IMR-90 (cell line): ENCODE data around the gene VILL. TPM values are rescaled to one million over a fixed set of nuclear protein-coding genes. Genes with fewer than 3 reads are reported as not detected.

ENCODE experiments used
- ATAC-seq: fragments of 200-7000 bp; cut with Tn5 transposase; 2 replicates; pipeline ENCODE4 v1.9.1; 2020; ENCODE audit warnings: low read depth, mild to moderate bottlenecking, moderate library complexity
- BruUV-seq: library from RNA; stranded (reverse); fragments of 400-500 nt; replicated peaks from 2 replicates; lab custom pipeline; 2021; lab: Mats Ljungman, UMichigan
- CTCF ChIA-PET: fragments of 300-600 bp; formaldehyde crosslinking; extraction: SDS; loops from one replicate; lab custom pipeline; 2021; ENCODE audit warnings: antibody characterized with exemption; lab: Yijun Ruan, JAX
- POLR2A ChIA-PET: fragments of 300-600 bp; sonication (Branson Sonifier 250); formaldehyde crosslinking; loops from one replicate; lab custom pipeline; 2022; ENCODE audit warnings: antibody characterized with exemption; ENCODE audit not compliant: unreplicated experiment; lab: Charles Lee
- DNase-seq: peaks from one replicate; pipeline ENCODE4 v3.0.0; 2013
- H2AFZ ChIP-seq: replicated peaks from 2 replicates; pipeline ENCODE3; 2013; ENCODE audit warnings: low read length, mild to moderate bottlenecking; ENCODE audit not compliant: poor library complexity
- H2AK5ac ChIP-seq: 2 replicates; pipeline ENCODE4 v1.6.1; 2013; ENCODE audit warnings: low read depth, low read length, inconsistent platforms
- H2AK9ac ChIP-seq: replicated peaks from 2 replicates; pipeline ENCODE3; 2013; ENCODE audit warnings: mild to moderate bottlenecking, low read depth, low read length, moderate library complexity; ENCODE audit not compliant: poor library complexity
- H2BK120ac ChIP-seq: 2 replicates; pipeline ENCODE4 v1.6.1; 2013; ENCODE audit warnings: low read depth, low read length, inconsistent platforms
- H2BK15ac ChIP-seq: 3 replicates; pipeline ENCODE4 v1.6.1; 2013; ENCODE audit warnings: low read depth, low read length, inconsistent platforms
- H2BK20ac ChIP-seq: 2 replicates; pipeline ENCODE4 v1.6.1; 2013; ENCODE audit warnings: low read depth, mild to moderate bottlenecking, inconsistent platforms, low read length, moderate library complexity
- H2BK5ac ChIP-seq: 2 replicates; pipeline ENCODE4 v1.6.1; 2013; ENCODE audit warnings: mild to moderate bottlenecking, low read depth, low read length, inconsistent platforms; ENCODE audit not compliant: poor library complexity, severe bottlenecking
- H3K14ac ChIP-seq: replicated peaks from 2 replicates; pipeline ENCODE4 v1.6.1; 2013; ENCODE audit warnings: low read depth, low read length, inconsistent platforms
- H3K18ac ChIP-seq: 2 replicates; pipeline ENCODE4 v1.6.1; 2013; ENCODE audit warnings: low read depth, low read length, control low read depth
- H3K23ac ChIP-seq: 2 replicates; pipeline ENCODE4 v1.6.1; 2013; ENCODE audit warnings: low read depth, low read length, inconsistent platforms
- H3K27ac ChIP-seq: 2 replicates; pipeline ENCODE4 v1.5.1; 2013; ENCODE audit warnings: mild to moderate bottlenecking, control low read depth, low read length; ENCODE audit not compliant: insufficient read depth
- H3K27me3 ChIP-seq: 2 replicates; pipeline ENCODE4 v1.6.1; 2013; ENCODE audit warnings: low read length; ENCODE audit not compliant: control insufficient read depth, insufficient read depth
- H3K36me3 ChIP-seq: 2 replicates; pipeline ENCODE4 v1.6.1; 2013; ENCODE audit warnings: low read length, mixed read lengths; ENCODE audit not compliant: control insufficient read depth, insufficient read depth
- H3K4ac ChIP-seq: 2 replicates; pipeline ENCODE4 v1.6.1; 2013; ENCODE audit warnings: low read depth, low read length, inconsistent platforms
- H3K4me1 ChIP-seq: 2 replicates; pipeline ENCODE4 v1.6.1; 2013; ENCODE audit warnings: low read length, mixed read lengths; ENCODE audit not compliant: control insufficient read depth, insufficient read depth
- H3K4me2 ChIP-seq: 2 replicates; pipeline ENCODE4 v1.6.1; 2013; ENCODE audit warnings: low read depth, mild to moderate bottlenecking, control low read depth, low read length, moderate library complexity
- H3K4me3 ChIP-seq: 2 replicates; pipeline ENCODE4 v1.5.1; 2013; ENCODE audit warnings: low read depth, mild to moderate bottlenecking, control low read depth, low read length, moderate library complexity; ENCODE audit not compliant: insufficient read depth
- H3K56ac ChIP-seq: 2 replicates; pipeline ENCODE4 v1.6.1; 2013; ENCODE audit warnings: low read length, inconsistent platforms; ENCODE audit not compliant: insufficient read depth; ENCODE audit errors: extremely low read depth
- H3K79me1 ChIP-seq, 2 experiments: 2 replicates each; pipeline ENCODE4 v1.6.1; 2013; ENCODE audit warnings: low read length in 2 of 2, inconsistent platforms in 1 of 2, low read depth in 1 of 2
- H3K9ac ChIP-seq: 2 replicates; pipeline ENCODE4 v1.6.1; 2013; ENCODE audit warnings: low read depth, low read length, control low read depth
- H3K9me1 ChIP-seq: 2 replicates; pipeline ENCODE4 v1.6.1; 2013; ENCODE audit warnings: low read length, inconsistent platforms; ENCODE audit not compliant: insufficient read depth
- H3K9me3 ChIP-seq: 2 replicates; pipeline ENCODE4 v1.6.1; 2013; ENCODE audit warnings: low read length; ENCODE audit not compliant: control insufficient read depth, insufficient read depth
- H4K20me1 ChIP-seq: 2 replicates; pipeline ENCODE4 v1.6.1; 2013; ENCODE audit warnings: low read length, inconsistent platforms; ENCODE audit not compliant: insufficient read depth
- H4K5ac ChIP-seq: 2 replicates; pipeline ENCODE4 v1.6.1; 2013; ENCODE audit warnings: mild to moderate bottlenecking, low read depth, low read length, control low read depth
- H4K8ac ChIP-seq, 2 experiments: 2 replicates each; pipeline ENCODE4 v1.6.1; 2013; ENCODE audit warnings: low read depth in 2 of 2, low read length in 2 of 2, control low read depth in 1 of 2, inconsistent platforms in 1 of 2
- H4K91ac ChIP-seq: 2 replicates; pipeline ENCODE4 v1.6.1; 2013; ENCODE audit warnings: low read depth, low read length, inconsistent platforms; ENCODE audit not compliant: insufficient read depth
- BHLHE40 ChIP-seq: fragments of 150-350 bp; IDR thresholded peaks from 2 replicates; pipeline ENCODE4 v1.6.1; 2016; ENCODE audit warnings: mild to moderate bottlenecking, low read depth, low read length
- CTCF ChIP-seq: conservative IDR thresholded peaks from 2 replicates; pipeline ENCODE4 v1.5.1; 2012; ENCODE audit warnings: mild to moderate bottlenecking, low read depth, low read length, improper control_type of control experiment
- RCOR1 ChIP-seq: IDR thresholded peaks from 2 replicates; pipeline ENCODE4 v1.6.1; 2012; ENCODE audit warnings: mild to moderate bottlenecking, low read length, improper control_type of control experiment; ENCODE audit not compliant: insufficient replicate concordance
- WGBS, 2 experiments: methylation state at CpG; one replicate each; pipeline versions ENCODE4 v1.1.5 to v1.1.7; 2013; ENCODE audit warnings: missing lambda C conversion rate in 2 of 2; ENCODE audit not compliant: insufficient read length in 1 of 2; ENCODE audit errors: extremely low coverage in 2 of 2; 5-methylcytosine and 5-hydroxymethylcytosine counted together
- dilution Hi-C: fragments of 300-500 bp; cut with HindIII; formaldehyde crosslinking; loops from one replicate; pipeline ENCODE4 v1.14.3; 2018; ENCODE audit warnings: low sequenced_read_pairs; ENCODE audit not compliant: unreplicated experiment
- in situ Hi-C: fragments of 300-500 bp; cut with MboI; formaldehyde crosslinking; loops from 3 replicates; pipeline ENCODE4 v1.14.3; 2019; ENCODE audit warnings: low sequenced_read_pairs, inconsistent platforms, mixed read lengths
- intact Hi-C: fragments of 100-400 bp; cut with micrococcal nuclease; formaldehyde crosslinking; loops from 2 replicates; pipeline ENCODE4 v1.10.0; 2022
- polyA plus RNA-seq, 3 experiments: library from polyadenylated mRNA; depleted of rRNA; stranded (reverse); fragments of >200 nt; gene quantifications; 2 replicates each; pipeline ENCODE4 v1.2.3, GENCODE V29; 2012; ENCODE audit warnings: low replicate concordance in 1 of 3
- total RNA-seq: library from RNA; depleted of rRNA; stranded (reverse); fragments of >200 nt; gene quantifications from 2 replicates; pipeline ENCODE4 v1.2.3, GENCODE V29; 2012

VILL gene
- total and polyA plus RNA-seq, 2 of the 4 experiments (the other 2 are of a cell fraction): 2.3 to 4.7 TPM

- intact Hi-C loops: no loop called here
- POLR2A ChIA-PET: no interaction called here
- H2AK5ac ChIP-seq: no peak overlapping the region
- dilution Hi-C loops: no loop called here
- H4K5ac ChIP-seq: no peak overlapping the region
- TF ChIP-seq RCOR1: no peak
- TF ChIP-seq CTCF: no peak
- TF ChIP-seq BHLHE40: no peak
- H3K27me3 ChIP-seq: no peaks in the 10 kb centered on the region
- no peak overlapping the region for H3K18ac ChIP-seq
- no peak overlapping the region for H2BK15ac ChIP-seq
- no peak overlapping the region for H3K4me2 ChIP-seq
- no peak overlapping the region for H3K23ac ChIP-seq
- no TSS peak for BruUV-seq
- H3K4me3 ChIP-seq: no peak overlapping the region
- CTCF ChIA-PET: interaction anchor here (0.9 kb wide), 1 partner anchor 16 kb away, joined by 3 read pairs; no protein-coding TSS in a partner anchor
- no peak overlapping the region for H2BK120ac ChIP-seq
- H3K9me1 ChIP-seq: peaks cover 7% of the 10 kb centered on the region; the same call in 1 of the 2 replicates
- H3K79me1 ChIP-seq: peaks cover 0 to 2% of the 10 kb centered on the region in 2 experiments; a peak in 1 of 4 replicates
- no peak overlapping the region for H3K14ac ChIP-seq
- no peak for ATAC-seq
- no peak overlapping the region for H4K8ac ChIP-seq
- no peaks in the 10 kb centered on the region for H3K4me1 ChIP-seq
- H3K4ac ChIP-seq: no peak overlapping the region
- H2AFZ ChIP-seq: no peak overlapping the region
- no peak overlapping the region for H4K91ac ChIP-seq
- H3K36me3 ChIP-seq: peaks cover 25% of the 10 kb centered on the region
- no peak for DNase-seq
- no peak overlapping the region for H2BK20ac ChIP-seq
- in situ Hi-C loops: no loop called here
- no peaks in the 10 kb centered on the region for H4K20me1 ChIP-seq
- no CpG with 5 or more reads among the region's 2 CpGs for WGBS, 2 experiments
- H3K27ac ChIP-seq: no peak overlapping the region
- no peak overlapping the region for H3K9ac ChIP-seq
- no peak overlapping the region for H2BK5ac ChIP-seq
- no peak overlapping the region for H3K56ac ChIP-seq
- H2AK9ac ChIP-seq: no peak overlapping the region
- no peaks in the 10 kb centered on the region for H3K9me3 ChIP-seq
These were observed 9.3 kb upstream of the VILL start for GRCh38 chr3:37981348-37981664.
